ENCODE data around the gene SCMH1. TPM values are rescaled to one million over a fixed set of nuclear protein-coding genes. Genes with fewer than 3 reads are reported as not detected.

Gene SCMH1
- total RNA-seq, 1 experiment from 2014 or later, result 16.5 TPM

GRCh38 chr1:41032147-41032546, 210.0 kb downstream of the SCMH1 start:
- no peaks in the 10 kb centered on the region; the same call in 1 of the 2 replicates for H3K27me3 Mint-ChIP-seq (ENCODE audit: low read depth)
- no peaks in the 10 kb centered on the region for H4K20me1 ChIP-seq (ENCODE audit: control insufficient read depth, insufficient read depth, insufficient read length)
- no peaks in the 10 kb centered on the region for H3K79me1 ChIP-seq (ENCODE audit: insufficient read depth, low read depth, low read length, poor library complexity, severe bottlenecking)
- H2AK5ac ChIP-seq (ENCODE audit: insufficient read length, low read length), result no peak overlapping the region
- no peak overlapping the region for H2BK15ac ChIP-seq (ENCODE audit: low read depth, low read length)
- peaks cover 29 to 46% (median 32%) of the 10 kb centered on the region in 3 experiments for H3K36me3 Mint-ChIP-seq (ENCODE audit: insufficient read depth in 1 of 3, low read depth in 3 of 3)
- no CpG with 5 or more reads among the region's 2 CpGs for WGBS (ENCODE audit: extremely low coverage, insufficient read length, low lambda C conversion rate)
- no peaks in the 10 kb centered on the region for H3K79me2 ChIP-seq (ENCODE audit: insufficient read depth, low read length)
- H3T11ph ChIP-seq (ENCODE audit: low read length), result no peak overlapping the region
- no peak overlapping the region for H3K23ac ChIP-seq (ENCODE audit: insufficient read length, low read depth, low read length)
- H3K14ac ChIP-seq (ENCODE audit: insufficient read depth, low read length), result no peak overlapping the region
- peaks cover 5% of the 10 kb centered on the region; the same call in 1 of the 2 replicates for H3K4me1 ChIP-seq (ENCODE audit: insufficient read depth, low read length)
- no peaks in the 10 kb centered on the region for H3K23me2 ChIP-seq (ENCODE audit: insufficient read length, low read depth, low read length, poor library complexity, severe bottlenecking)
- no peak overlapping the region for H3K4ac ChIP-seq (ENCODE audit: low read depth, low read length)
- no peaks in the 10 kb centered on the region for H3K9me3 Mint-ChIP-seq
- no peak overlapping the region for H4K91ac ChIP-seq (ENCODE audit: insufficient read length, low read depth, low read length)
- DNase-seq, result no peak
- H3K56ac ChIP-seq (ENCODE audit: insufficient read length, low read depth, low read length), result no peak overlapping the region
- H3K9ac ChIP-seq (ENCODE audit: extremely low read depth, insufficient read length, low read length), result no peak overlapping the region
- TF ChIP-seq CTCF (conservative IDR thresholded peaks at IDR 0.05), result no peak
- no peak overlapping the region for H4K8ac ChIP-seq (replicated peaks; ENCODE audit: insufficient read length, low read depth, low read length)
- no peaks in the 10 kb centered on the region for H3K9me3 ChIP-seq (ENCODE audit: control insufficient read depth, low read depth, low read length)
- no peak overlapping the region for H4K5ac ChIP-seq (ENCODE audit: insufficient read length, low read depth, low read length)
- H2AFZ ChIP-seq (ENCODE audit: low read length), result no peak overlapping the region
- no peak overlapping the region for H3K27ac Mint-ChIP-seq
- no peak overlapping the region for H2BK5ac ChIP-seq (ENCODE audit: insufficient read length, low read length)
- no peak overlapping the region for H3K4me3 Mint-ChIP-seq
- H3K4me1 Mint-ChIP-seq, result peaks cover 10 to 18% of the 10 kb centered on the region in 2 experiments
- no peak overlapping the region for H2BK12ac ChIP-seq (ENCODE audit: insufficient read length, low read depth, low read length)
- H3K4me2 ChIP-seq (ENCODE audit: insufficient read depth, insufficient read length, low read length), result no peak overlapping the region
- H2BK120ac ChIP-seq (ENCODE audit: low read depth, low read length, poor library complexity, severe bottlenecking), result no peak overlapping the region
- no peak overlapping the region for H3K27ac ChIP-seq (ENCODE audit: insufficient read length, low read depth, low read length)
- H2BK20ac ChIP-seq (ENCODE audit: low read depth, low read length, poor library complexity, severe bottlenecking), result no peak overlapping the region
- H3K27me3 ChIP-seq (ENCODE audit: insufficient read depth, low read length), result no peaks in the 10 kb centered on the region
- no peak overlapping the region for H3K18ac ChIP-seq (ENCODE audit: insufficient read length, low read depth, low read length)

All from H9 (cell line).